ENCODE measurements around the gene HOXD8.

Gene HOXD8

DNA sequence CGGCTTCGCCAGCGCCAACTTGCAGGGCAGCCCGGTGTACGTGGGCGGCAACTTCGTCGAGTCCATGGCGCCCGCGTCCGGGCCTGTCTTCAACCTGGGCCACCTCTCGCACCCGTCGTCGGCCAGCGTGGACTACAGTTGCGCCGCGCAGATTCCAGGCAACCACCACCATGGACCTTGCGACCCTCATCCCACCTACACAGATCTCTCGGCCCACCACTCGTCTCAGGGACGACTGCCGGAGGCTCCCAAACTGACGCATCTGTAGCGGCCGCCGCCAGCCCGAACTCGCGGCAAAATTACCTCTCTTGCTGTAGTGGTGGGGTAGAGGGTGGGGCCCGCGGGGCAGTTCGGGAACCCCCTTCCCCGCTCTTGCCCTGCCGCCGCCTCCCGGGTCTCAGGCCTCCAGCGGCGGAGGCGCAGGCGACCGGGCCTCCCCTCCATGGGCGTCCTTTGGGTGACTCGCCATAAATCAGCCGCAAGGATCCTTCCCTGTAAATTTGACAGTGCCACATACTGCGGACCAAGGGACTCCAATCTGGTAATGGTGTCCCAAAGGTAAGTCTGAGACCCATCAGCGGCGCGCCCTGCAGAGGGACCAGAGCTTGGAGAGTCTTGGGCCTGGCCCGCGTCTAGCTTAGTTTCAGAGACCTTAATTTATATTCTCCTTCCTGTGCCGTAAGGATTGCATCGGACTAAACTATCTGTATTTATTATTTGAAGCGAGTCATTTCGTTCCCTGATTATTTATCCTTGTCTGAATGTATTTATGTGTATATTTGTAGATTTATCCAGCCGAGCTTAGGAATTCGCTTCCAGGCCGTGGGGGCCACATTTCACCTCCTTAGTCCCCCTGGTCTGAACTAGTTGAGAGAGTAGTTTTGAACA lies 42.7 kb downstream of the HOXD8 start:
- POLR2A ChIA-PET, result no interaction called here

DNA sequence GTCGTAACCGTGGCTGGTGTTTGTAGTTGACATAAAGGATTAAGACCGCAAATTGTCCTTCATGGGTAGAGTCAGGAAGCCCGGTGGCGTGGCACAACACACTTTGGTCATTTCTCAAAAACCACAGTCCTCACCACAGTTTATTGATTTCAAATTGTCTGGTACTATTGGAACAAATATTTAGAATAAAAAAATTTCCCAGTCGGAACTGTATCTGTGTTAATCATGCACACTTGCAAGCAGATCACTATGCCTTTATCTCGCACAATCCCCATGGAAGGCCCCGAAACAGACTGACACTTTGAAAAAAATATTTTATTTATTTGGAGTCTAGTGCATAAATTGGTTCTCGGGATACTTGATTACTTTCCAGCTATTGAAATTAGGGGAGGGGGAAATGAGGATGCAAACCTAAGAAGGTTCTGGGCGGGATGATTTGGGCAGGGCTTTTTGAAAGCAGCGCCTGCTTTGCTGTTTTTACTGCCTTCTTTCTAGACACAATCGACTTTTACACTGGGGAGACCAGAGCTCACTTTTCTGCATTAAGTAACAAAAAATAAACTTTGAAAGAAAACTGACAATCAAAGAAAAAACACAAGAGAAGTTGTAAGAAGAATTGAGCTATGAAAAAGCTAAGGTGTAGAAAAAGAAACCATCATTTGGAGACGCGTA lies 43.5 kb downstream of the HOXD8 start:
- no peak for DNase-seq (ENCODE audit: low read depth, low spot score)
- H3K4me3 ChIP-seq (ENCODE audit: low read depth, low read length), result no peak overlapping the region
- CTCF ChIA-PET, result interaction anchor here (1.2 to 1.5 kb wide), 2 partner anchors 14 to 282 kb away, joined by 4 read pairs; no protein-coding TSS in a partner anchor
- TF ChIP-seq, protein P1, sequence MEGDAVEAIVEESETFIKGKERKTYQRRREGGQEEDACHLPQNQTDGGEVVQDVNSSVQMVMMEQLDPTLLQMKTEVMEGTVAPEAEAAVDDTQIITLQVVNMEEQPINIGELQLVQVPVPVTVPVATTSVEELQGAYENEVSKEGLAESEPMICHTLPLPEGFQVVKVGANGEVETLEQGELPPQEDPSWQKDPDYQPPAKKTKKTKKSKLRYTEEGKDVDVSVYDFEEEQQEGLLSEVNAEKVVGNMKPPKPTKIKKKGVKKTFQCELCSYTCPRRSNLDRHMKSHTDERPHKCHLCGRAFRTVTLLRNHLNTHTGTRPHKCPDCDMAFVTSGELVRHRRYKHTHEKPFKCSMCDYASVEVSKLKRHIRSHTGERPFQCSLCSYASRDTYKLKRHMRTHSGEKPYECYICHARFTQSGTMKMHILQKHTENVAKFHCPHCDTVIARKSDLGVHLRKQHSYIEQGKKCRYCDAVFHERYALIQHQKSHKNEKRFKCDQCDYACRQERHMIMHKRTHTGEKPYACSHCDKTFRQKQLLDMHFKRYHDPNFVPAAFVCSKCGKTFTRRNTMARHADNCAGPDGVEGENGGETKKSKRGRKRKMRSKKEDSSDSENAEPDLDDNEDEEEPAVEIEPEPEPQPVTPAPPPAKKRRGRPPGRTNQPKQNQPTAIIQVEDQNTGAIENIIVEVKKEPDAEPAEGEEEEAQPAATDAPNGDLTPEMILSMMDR (IDR thresholded peaks at IDR 0.05; ENCODE audit: insufficient read depth, low read length, missing control alignments), result no peak
- POLR2A ChIA-PET, result no interaction called here

More for the DNA sequence above, 42.7 kb downstream of the HOXD8 start:
- H3K4me3 ChIP-seq (ENCODE audit: low read depth, low read length), result no peak overlapping the region
- TF ChIP-seq, protein P1 (IDR thresholded peaks at IDR 0.05; ENCODE audit: insufficient read depth, low read length, missing control alignments), result no peak
- CTCF ChIA-PET, result interaction anchor here (0.6 to 1.2 kb wide), 2 partner anchors 141 to 283 kb away, joined by 3 to 4 read pairs; no protein-coding TSS in a partner anchor
- DNase-seq (ENCODE audit: low read depth, low spot score), result no peak

DNA sequence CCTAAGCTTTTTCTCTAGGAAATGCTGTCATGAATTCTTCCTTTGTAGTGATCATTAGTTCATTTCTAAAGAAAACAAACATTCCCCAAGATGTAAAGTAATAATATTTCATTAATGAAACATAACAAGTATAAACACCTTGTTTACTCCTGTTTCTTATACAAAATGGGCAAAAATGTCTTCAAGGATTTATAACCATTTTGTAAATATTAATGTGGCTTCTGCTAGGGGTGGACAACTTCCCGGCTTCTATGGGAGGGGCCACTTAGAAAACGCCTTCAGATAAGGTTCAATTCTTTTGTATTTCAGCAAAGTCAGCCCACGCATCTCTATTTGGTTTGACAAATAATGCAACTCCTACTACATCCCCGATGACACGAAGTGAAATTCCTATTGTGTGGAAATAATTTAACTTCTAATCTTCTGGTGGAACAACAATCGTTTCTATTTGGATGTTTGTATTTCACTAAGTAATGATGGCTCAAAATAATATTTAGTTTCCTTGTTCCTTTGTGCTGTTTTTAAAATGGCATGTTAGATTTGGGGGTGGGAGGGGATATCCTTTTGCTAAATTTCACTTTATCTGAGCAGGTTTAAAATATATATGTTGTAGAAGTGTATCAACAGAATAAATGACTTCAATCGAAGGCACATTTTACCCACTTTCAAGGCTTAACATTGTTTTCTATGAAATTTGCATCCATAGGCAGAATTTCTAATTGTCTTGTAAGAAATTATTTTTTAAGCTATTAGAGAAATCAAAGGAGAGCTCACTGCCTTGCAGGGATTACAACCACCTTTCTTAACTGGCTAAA lies 44.3 kb downstream of the HOXD8 start:
- ChIA-PET POLR2A (no interaction called here), CTCF (interaction anchor here (0.7 to 1.5 kb wide), 6 partner anchors 11 to 281 kb away, joined by 3 to 8 read pairs (median 4); no protein-coding TSS in a partner anchor)
- no peak overlapping the region for H3K4me3 ChIP-seq (ENCODE audit: low read depth, low read length)
- no peak for DNase-seq (ENCODE audit: low read depth, low spot score)
- TF ChIP-seq, protein P1 (IDR thresholded peaks at IDR 0.05; ENCODE audit: insufficient read depth, low read length, missing control alignments), result no peak

DNA sequence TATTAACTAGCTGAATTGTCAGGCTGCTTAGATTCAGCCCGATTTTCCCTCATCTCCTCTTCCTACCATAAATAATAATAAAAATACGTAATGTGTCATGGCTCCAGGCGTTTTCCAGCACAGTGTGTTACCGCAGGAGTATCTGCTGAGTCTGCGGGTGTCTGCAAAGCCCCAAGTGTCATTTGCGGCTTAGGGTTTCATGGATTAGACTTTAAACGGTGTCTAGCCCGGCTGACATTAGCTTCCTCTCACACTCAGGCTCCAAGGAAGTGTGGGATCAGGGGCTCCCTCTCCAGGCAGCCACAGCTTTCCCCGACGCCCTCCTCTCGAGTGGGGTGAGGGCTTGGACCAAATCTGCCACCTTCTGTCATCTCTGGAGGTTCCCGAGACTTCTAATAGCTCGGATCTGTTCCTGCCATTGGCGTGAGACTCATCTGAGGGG lies 44.9 kb downstream of the HOXD8 start:
- H3K4me3 ChIP-seq (ENCODE audit: low read depth, low read length), result no peak overlapping the region; the same call in 1 of the 2 replicates
- DNase-seq (ENCODE audit: low read depth, low spot score), result no peak
- POLR2A ChIA-PET, result no interaction called here
- CTCF ChIA-PET, result interaction anchor here (0.7 to 1.5 kb wide), 7 partner anchors 12 to 380 kb away, joined by 3 to 8 read pairs (median 4); no protein-coding TSS in a partner anchor
- TF ChIP-seq, protein P1 (IDR thresholded peaks at IDR 0.05; ENCODE audit: insufficient read depth, low read length, missing control alignments), result no peak

DNA sequence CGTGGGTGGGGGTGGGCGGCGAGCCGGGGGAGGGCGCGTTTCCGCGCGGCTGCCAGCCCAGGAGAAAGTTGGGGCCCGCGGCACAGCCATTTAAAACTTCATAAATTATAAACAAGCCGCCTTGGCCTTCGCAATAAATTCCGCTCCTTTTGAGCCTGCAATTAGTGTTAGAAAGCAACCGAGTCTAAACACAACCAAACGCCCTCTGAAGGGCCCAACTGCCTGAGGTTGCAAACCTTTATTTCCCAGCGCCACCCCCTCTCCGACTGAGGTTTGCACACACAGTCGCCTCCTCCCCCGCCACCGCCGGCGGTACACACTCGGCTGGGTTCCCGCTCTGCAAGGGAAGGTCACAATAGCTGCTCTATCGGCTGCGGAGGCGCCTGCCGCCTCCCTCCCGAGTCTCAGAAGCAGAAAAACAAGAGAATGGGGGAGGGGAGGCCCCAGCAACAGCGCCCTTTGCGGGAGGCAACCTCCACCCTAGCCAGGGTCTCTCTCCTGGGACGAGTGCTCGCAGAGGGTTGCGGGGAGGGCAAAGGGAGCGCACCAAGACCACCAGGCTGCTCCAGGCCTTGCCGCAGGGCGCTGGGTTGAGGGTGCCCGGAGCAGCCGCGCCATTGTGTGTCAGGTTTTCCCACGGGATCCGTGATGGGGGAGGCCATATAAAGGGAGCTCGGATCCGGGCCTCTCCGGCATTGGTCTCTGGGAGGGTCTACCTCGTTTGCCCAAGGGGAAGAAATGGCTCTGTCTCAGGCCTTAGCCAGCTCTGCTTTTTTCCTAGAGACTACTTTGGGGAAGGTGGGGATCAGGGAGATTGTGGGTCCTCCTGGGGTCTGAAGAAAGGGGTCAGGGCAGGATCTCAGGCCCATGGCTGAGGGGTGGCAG lies 45.6 kb downstream of the HOXD8 start:
- CTCF ChIA-PET, result interaction anchor here (0.9 to 1.8 kb wide), 9 partner anchors 8 to 380 kb away, joined by 3 to 8 read pairs (median 4); no protein-coding TSS in a partner anchor
- POLR2A ChIA-PET, result no interaction called here
- DNase-seq (ENCODE audit: low read depth, low spot score), result no peak
- TF ChIP-seq, protein P1 (IDR thresholded peaks at IDR 0.05; ENCODE audit: insufficient read depth, low read length, missing control alignments), result no peak
- H3K4me3 ChIP-seq (ENCODE audit: low read depth, low read length), result no peak overlapping the region

All from AG04449 (cell line).